Left hindlimb (tissue), 1 donor: ENCODE data around the gene SLC38A1.
"Not testable (repeated sequence)": the region's sequence is repeated elsewhere in the genome, so short reads cannot be mapped to it uniquely, and the experiment has no call there.

Source experiments
- DNase-seq: peaks from one replicate; pipeline ENCODE4 v3.0.0-alpha.2; 2018

SLC38A1 gene

GRCh38 chr12:46263140-46264016 is 5.5 kb downstream of the SLC38A1 start:
- no peak for DNase-seq

- no peak for DNase-seq
These were observed 7.2 kb downstream of the SLC38A1 start for GRCh38 chr12:46261646-46262045.

- no peak for DNase-seq
These were observed 7.8 kb downstream of the SLC38A1 start for GRCh38 chr12:46260913-46261476.

GRCh38 chr12:46260124-46260912 is 8.5 kb downstream of the SLC38A1 start:
- peak; percentile 29 for DNase-seq

GRCh38 chr12:46259713-46260112 is 9.1 kb downstream of the SLC38A1 start:
- no peak for DNase-seq

- no peak for DNase-seq
These were observed 9.8 kb downstream of the SLC38A1 start for GRCh38 chr12:46259071-46259470.

- no peak for DNase-seq
These were observed 10.7 kb downstream of the SLC38A1 start for GRCh38 chr12:46258129-46258528.

GRCh38 chr12:46256942-46257341 is 11.9 kb downstream of the SLC38A1 start:
- DNase-seq, result no peak

- no peak for DNase-seq
These were observed 15.2 kb downstream of the SLC38A1 start for GRCh38 chr12:46253544-46254162.

- DNase-seq, result not testable (repeated sequence)
These were observed 16.8 kb downstream of the SLC38A1 start for GRCh38 chr12:46251994-46252393.

GRCh38 chr12:46249960-46250359 is 18.9 kb downstream of the SLC38A1 start:
- not testable (repeated sequence) for DNase-seq

GRCh38 chr12:46246021-46246700 is 22.7 kb downstream of the SLC38A1 start:
- DNase-seq, result no peak

- DNase-seq, result no peak
These were observed 23.8 kb downstream of the SLC38A1 start for GRCh38 chr12:46244997-46245396.

- DNase-seq, result no peak
These were observed 24.4 kb downstream of the SLC38A1 start for GRCh38 chr12:46244273-46244915.

GRCh38 chr12:46242569-46242968 is 26.3 kb downstream of the SLC38A1 start:
- DNase-seq, result no peak

- DNase-seq, result no peak
These were observed 28.4 kb downstream of the SLC38A1 start for GRCh38 chr12:46240436-46240835.

GRCh38 chr12:46238821-46239220 is 30.0 kb downstream of the SLC38A1 start:
- no peak for DNase-seq

- no peak for DNase-seq
These were observed 31.3 kb downstream of the SLC38A1 start for GRCh38 chr12:46237371-46238045.

GRCh38 chr12:46234000-46234399 is 34.8 kb downstream of the SLC38A1 start:
- no peak for DNase-seq

- DNase-seq, result no peak
These were observed 35.4 kb downstream of the SLC38A1 start for GRCh38 chr12:46233423-46233822.

- no peak for DNase-seq
These were observed 37.9 kb downstream of the SLC38A1 start for GRCh38 chr12:46230983-46231382.
